Measurements from ENCODE around the gene TSPAN10. TPM values are rescaled to one million over a fixed set of nuclear protein-coding genes. Genes with fewer than 3 reads are reported as not detected.
A peak's percentile ranks its signal among the peaks of the same experiment; 100 is the strongest.

Gene TSPAN10
- total and polyA plus RNA-seq, 2 of the 13 experiments (the other 11 are each of a cell fraction or from before 2014, with no cell fraction given): 0.54 to 0.75 TPM

- no TSS peak for BruUV-seq (replicated peaks)
- WGBS (ENCODE audit: low lambda C conversion rate): 68% methylated on average over 9 of the region's 15 CpGs
- H3K4me1 ChIP-seq (ENCODE audit: insufficient read depth, low read length): no peaks in the 10 kb centered on the region
- no peak overlapping the region for H3K4me2 ChIP-seq (ENCODE audit: low read depth, low read length)
- no peak for FAIRE-seq
- H3K27ac ChIP-seq (ENCODE audit: extremely low read length, insufficient read depth, low read length): no peak overlapping the region
- H2AFZ ChIP-seq (ENCODE audit: low read length): no peak overlapping the region
- no peaks in the 10 kb centered on the region for H3K79me2 ChIP-seq (ENCODE audit: insufficient read depth, low read length)
- no peak for DNase-seq (ENCODE audit: low spot score)
- peaks cover 6% of the 10 kb centered on the region; the same call in 1 of the 2 replicates for H3K9me3 ChIP-seq (ENCODE audit: low read length)
- ChIA-PET CTCF (ENCODE audit: low intra/inter-chr PET ratio, low total read pairs) (no interaction called here), POLR2A (no interaction called here)
- peak; percentile 40 for ATAC-seq
- no peak overlapping the region for H3K4me3 ChIP-seq (replicated peaks in 1 of 3; ENCODE audit: insufficient read depth in 1 of 3, low read depth in 2 of 3, low read length in 3 of 3)
- in situ Hi-C loops (cut with HindIII; ENCODE audit: extremely low pct_ligation_motif_present, low pct_unique_long_range_greater_than_20kb) (no loop called here), intact Hi-C loops (cut with micrococcal nuclease; ENCODE audit: unreplicated experiment) (no loop called here)
- H3K36me3 ChIP-seq (replicated peaks in 1 of 2; ENCODE audit: control insufficient read depth in 1 of 2, insufficient read depth in 2 of 2, low read length in 2 of 2): no peaks in the 10 kb centered on the region
- no peaks in the 10 kb centered on the region for H4K20me1 ChIP-seq (ENCODE audit: insufficient read depth, low read length)
- no peak overlapping the region for H3K9ac ChIP-seq (ENCODE audit: insufficient read depth, low read depth, low read length)
- H3K27me3 ChIP-seq (ENCODE audit: control insufficient read depth in 1 of 2, insufficient read depth in 2 of 2, low read length in 2 of 2): 0 out of 5 replicates have a peak, but pooled peaks cover 0 to 13% of the 10 kb centered on the region in 2 experiments
- TF ChIP-seq ZNF629 (CRISPR knock-in tag; conservative IDR thresholded peaks at IDR 0.05): no peak
- no peak for TF ChIP-seq ZNF841 (CRISPR knock-in tag; IDR thresholded peaks at IDR 0.05; ENCODE audit: borderline replicate concordance)
- peak; percentile 9 for TF ChIP-seq HNRNPLL (IDR thresholded peaks at IDR 0.05; ENCODE audit: low read depth, low read length, poor library complexity, severe bottlenecking)
Measured at GRCh38 chr17:81644496-81644895, 7.5 kb downstream of the TSPAN10 start.

DNA sequence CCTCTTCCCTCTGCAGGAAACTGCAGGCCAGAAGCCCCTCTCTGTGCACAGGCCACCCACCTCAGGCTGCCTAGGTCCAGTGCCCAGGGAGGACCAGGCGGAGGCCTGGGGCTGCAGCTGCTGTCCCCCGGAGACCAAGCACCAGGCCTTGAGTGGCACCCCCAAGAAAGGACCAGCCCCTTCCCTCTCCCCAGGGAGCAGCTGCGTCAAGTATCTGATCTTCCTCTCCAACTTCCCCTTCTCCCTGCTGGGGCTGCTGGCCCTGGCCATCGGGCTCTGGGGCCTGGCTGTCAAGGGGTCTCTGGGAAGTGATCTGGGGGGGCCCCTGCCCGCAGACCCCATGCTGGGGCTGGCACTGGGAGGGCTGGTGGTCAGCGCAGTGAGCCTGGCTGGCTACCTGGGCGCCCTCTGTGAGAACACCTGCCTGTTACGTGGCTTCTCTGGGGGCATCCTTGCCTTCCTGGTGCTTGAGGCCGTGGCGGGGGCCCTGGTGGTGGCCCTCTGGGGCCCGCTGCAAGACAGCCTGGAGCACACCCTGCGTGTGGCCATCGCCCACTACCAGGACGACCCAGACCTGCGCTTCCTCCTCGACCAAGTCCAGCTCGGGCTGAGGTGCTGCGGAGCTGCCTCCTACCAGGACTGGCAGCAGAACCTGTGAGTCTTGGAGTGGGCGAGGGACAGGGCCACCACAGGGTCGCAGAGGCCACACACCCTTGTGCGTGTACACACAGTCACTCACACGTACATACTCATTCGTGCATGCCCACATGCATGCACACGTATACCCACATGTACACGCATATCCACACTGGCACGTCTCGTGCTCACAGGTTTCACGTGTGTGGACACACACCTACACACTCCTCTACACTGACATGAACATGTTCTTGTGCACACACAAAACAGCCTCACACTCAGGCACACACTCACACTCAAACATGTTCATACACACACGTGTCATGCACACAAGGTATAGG, 8.3 kb downstream of the TSPAN10 start:
- H3K79me2 ChIP-seq (ENCODE audit: insufficient read depth, low read length): no peaks in the 10 kb centered on the region
- POLR2A ChIA-PET: no interaction called here
- peaks cover 6% of the 10 kb centered on the region; the same call in 1 of the 2 replicates for H3K9me3 ChIP-seq (ENCODE audit: low read length)
- FAIRE-seq (no peak), DNase-seq (ENCODE audit: low spot score) (no peak), ATAC-seq (peak; percentile 9)
- H3K27ac ChIP-seq (ENCODE audit: extremely low read length, insufficient read depth, low read length): no peak overlapping the region
- H4K20me1 ChIP-seq (ENCODE audit: insufficient read depth, low read length): no peaks in the 10 kb centered on the region
- intact Hi-C loops (cut with micrococcal nuclease; ENCODE audit: unreplicated experiment): no loop called here
- BruUV-seq (replicated peaks): no TSS peak
- no peaks in the 10 kb centered on the region for H3K36me3 ChIP-seq (replicated peaks in 1 of 2; ENCODE audit: control insufficient read depth in 1 of 2, insufficient read depth in 2 of 2, low read length in 2 of 2)
- 53% methylated on average over 20 of the region's 29 CpGs for WGBS (ENCODE audit: low lambda C conversion rate)
- H3K4me2 ChIP-seq (ENCODE audit: low read depth, low read length): no peak overlapping the region
- no peak overlapping the region for H2AFZ ChIP-seq (ENCODE audit: low read length)
- H3K4me3 ChIP-seq (replicated peaks in 1 of 3; ENCODE audit: insufficient read depth in 1 of 3, low read depth in 2 of 3, low read length in 3 of 3): no peak overlapping the region
- H3K9ac ChIP-seq (ENCODE audit: insufficient read depth, low read depth, low read length): no peak overlapping the region
- in situ Hi-C loops (cut with HindIII; ENCODE audit: extremely low pct_ligation_motif_present, low pct_unique_long_range_greater_than_20kb): no loop called here
- no peaks in the 10 kb centered on the region for H3K4me1 ChIP-seq (ENCODE audit: insufficient read depth, low read length)
- 0 out of 5 replicates have a peak, but pooled peaks cover 0 to 13% of the 10 kb centered on the region in 2 experiments for H3K27me3 ChIP-seq (ENCODE audit: control insufficient read depth in 1 of 2, insufficient read depth in 2 of 2, low read length in 2 of 2)
- CTCF ChIA-PET (ENCODE audit: low intra/inter-chr PET ratio, low total read pairs): no interaction called here
- no peak for TF ChIP-seq NFKBIZ (CRISPR knock-in tag; IDR thresholded peaks at IDR 0.05)
- TF ChIP-seq ZNF225 (CRISPR knock-in tag; IDR thresholded peaks at IDR 0.05): 0 out of 2 replicates have a peak, but pooled peaks have one; percentile 26
- TF ChIP-seq, protein P1, sequence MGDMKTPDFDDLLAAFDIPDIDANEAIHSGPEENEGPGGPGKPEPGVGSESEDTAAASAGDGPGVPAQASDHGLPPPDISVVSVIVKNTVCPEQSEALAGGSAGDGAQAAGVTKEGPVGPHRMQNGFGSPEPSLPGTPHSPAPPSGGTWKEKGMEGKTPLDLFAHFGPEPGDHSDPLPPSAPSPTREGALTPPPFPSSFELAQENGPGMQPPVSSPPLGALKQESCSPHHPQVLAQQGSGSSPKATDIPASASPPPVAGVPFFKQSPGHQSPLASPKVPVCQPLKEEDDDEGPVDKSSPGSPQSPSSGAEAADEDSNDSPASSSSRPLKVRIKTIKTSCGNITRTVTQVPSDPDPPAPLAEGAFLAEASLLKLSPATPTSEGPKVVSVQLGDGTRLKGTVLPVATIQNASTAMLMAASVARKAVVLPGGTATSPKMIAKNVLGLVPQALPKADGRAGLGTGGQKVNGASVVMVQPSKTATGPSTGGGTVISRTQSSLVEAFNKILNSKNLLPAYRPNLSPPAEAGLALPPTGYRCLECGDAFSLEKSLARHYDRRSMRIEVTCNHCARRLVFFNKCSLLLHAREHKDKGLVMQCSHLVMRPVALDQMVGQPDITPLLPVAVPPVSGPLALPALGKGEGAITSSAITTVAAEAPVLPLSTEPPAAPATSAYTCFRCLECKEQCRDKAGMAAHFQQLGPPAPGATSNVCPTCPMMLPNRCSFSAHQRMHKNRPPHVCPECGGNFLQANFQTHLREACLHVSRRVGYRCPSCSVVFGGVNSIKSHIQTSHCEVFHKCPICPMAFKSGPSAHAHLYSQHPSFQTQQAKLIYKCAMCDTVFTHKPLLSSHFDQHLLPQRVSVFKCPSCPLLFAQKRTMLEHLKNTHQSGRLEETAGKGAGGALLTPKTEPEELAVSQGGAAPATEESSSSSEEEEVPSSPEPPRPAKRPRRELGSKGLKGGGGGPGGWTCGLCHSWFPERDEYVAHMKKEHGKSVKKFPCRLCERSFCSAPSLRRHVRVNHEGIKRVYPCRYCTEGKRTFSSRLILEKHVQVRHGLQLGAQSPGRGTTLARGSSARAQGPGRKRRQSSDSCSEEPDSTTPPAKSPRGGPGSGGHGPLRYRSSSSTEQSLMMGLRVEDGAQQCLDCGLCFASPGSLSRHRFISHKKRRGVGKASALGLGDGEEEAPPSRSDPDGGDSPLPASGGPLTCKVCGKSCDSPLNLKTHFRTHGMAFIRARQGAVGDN (CRISPR knock-in tag; IDR thresholded peaks at IDR 0.05): 0 out of 2 replicates have a peak, but pooled peaks have one; percentile 5
- TF ChIP-seq, protein P2, sequence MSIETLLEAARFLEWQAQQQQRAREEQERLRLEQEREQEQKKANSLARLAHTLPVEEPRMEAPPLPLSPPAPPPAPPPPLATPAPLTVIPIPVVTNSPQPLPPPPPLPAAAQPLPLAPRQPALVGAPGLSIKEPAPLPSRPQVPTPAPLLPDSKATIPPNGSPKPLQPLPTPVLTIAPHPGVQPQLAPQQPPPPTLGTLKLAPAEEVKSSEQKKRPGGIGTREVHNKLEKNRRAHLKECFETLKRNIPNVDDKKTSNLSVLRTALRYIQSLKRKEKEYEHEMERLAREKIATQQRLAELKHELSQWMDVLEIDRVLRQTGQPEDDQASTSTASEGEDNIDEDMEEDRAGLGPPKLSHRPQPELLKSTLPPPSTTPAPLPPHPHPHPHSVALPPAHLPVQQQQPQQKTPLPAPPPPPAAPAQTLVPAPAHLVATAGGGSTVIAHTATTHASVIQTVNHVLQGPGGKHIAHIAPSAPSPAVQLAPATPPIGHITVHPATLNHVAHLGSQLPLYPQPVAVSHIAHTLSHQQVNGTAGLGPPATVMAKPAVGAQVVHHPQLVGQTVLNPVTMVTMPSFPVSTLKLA (IDR thresholded peaks at IDR 0.05): peak; percentile 60
- TF ChIP-seq ZBTB7A (CRISPR knock-in tag; IDR thresholded peaks at IDR 0.05): no peak
- TF ChIP-seq MAF1 (CRISPR knock-in tag; IDR thresholded peaks at IDR 0.05; ENCODE audit: borderline replicate concordance): no peak

Data from HepG2 (cell line).